H9 (cell line): ENCODE measurements around the gene STK10. TPM values are rescaled to one million over a fixed set of nuclear protein-coding genes. Genes with fewer than 3 reads are reported as not detected.

Source experiments
- DNase-seq: peaks from one replicate; pipeline ENCODE4 v3.0.0-alpha.2; 2017
- H2AFZ ChIP-seq: one replicate; pipeline ENCODE4 v1.6.1; 2013; ENCODE audit warnings: mild to moderate bottlenecking, low read length, control low read depth, moderate library complexity
- H2AK5ac ChIP-seq: 2 replicates; pipeline ENCODE4 v1.6.1; 2013; ENCODE audit warnings: low read length, control low read depth, mixed read lengths; ENCODE audit not compliant: insufficient read length
- H2BK120ac ChIP-seq: one replicate; pipeline ENCODE4 v1.6.1; 2013; ENCODE audit warnings: low read depth, mild to moderate bottlenecking, low read length, control low read depth, inconsistent platforms; ENCODE audit not compliant: poor library complexity, severe bottlenecking
- H2BK12ac ChIP-seq: 2 replicates; pipeline ENCODE4 v1.6.1; 2013; ENCODE audit warnings: low read length, control low read depth, mixed read lengths, low read depth; ENCODE audit not compliant: insufficient read length
- H2BK15ac ChIP-seq: 2 replicates; pipeline ENCODE4 v1.6.1; 2013; ENCODE audit warnings: low read depth, low read length, control low read depth
- H2BK20ac ChIP-seq: one replicate; pipeline ENCODE4 v1.6.1; 2013; ENCODE audit warnings: low read depth, mild to moderate bottlenecking, low read length, control low read depth, inconsistent platforms; ENCODE audit not compliant: poor library complexity, severe bottlenecking
- H2BK5ac ChIP-seq: 2 replicates; pipeline ENCODE4 v1.6.1; 2013; ENCODE audit warnings: low read length, control low read depth, mixed read lengths; ENCODE audit not compliant: insufficient read length
- H3K14ac ChIP-seq: 2 replicates; pipeline ENCODE4 v1.6.1; 2013; ENCODE audit warnings: low read length, control low read depth; ENCODE audit not compliant: insufficient read depth
- H3K18ac ChIP-seq: 2 replicates; pipeline ENCODE4 v1.6.1; 2013; ENCODE audit warnings: low read depth, mild to moderate bottlenecking, mixed read lengths, low read length, control low read depth; ENCODE audit not compliant: insufficient read length
- H3K23ac ChIP-seq: 2 replicates; pipeline ENCODE4 v1.6.1; 2013; ENCODE audit warnings: low read length, control low read depth, mixed read lengths, low read depth; ENCODE audit not compliant: insufficient read length
- H3K23me2 ChIP-seq: 2 replicates; pipeline ENCODE4 v1.6.1; 2013; ENCODE audit warnings: low read depth, mild to moderate bottlenecking, mixed read lengths, low read length, control low read depth; ENCODE audit not compliant: insufficient read length, poor library complexity, severe bottlenecking
- H3K27ac ChIP-seq: 2 replicates; pipeline ENCODE4 v1.5.1; 2013; ENCODE audit warnings: low read length, control low read depth, mixed read lengths, low read depth; ENCODE audit not compliant: insufficient read length
- H3K27me3 ChIP-seq: 2 replicates; pipeline ENCODE4 v1.6.1; 2013; ENCODE audit warnings: low read length, control low read depth, inconsistent platforms; ENCODE audit not compliant: insufficient read depth
- H3K4ac ChIP-seq: 2 replicates; pipeline ENCODE4 v1.6.1; 2013; ENCODE audit warnings: low read depth, mild to moderate bottlenecking, control low read depth, inconsistent platforms, low read length, moderate library complexity
- H3K4me1 ChIP-seq: 2 replicates; pipeline ENCODE4 v1.6.1; 2013; ENCODE audit warnings: low read length, control low read depth, inconsistent platforms; ENCODE audit not compliant: insufficient read depth
- H3K4me2 ChIP-seq: 2 replicates; pipeline ENCODE4 v1.6.1; 2013; ENCODE audit warnings: low read length, control low read depth, mixed read lengths; ENCODE audit not compliant: insufficient read length, insufficient read depth
- H3K56ac ChIP-seq: 2 replicates; pipeline ENCODE4 v1.6.1; 2013; ENCODE audit warnings: low read depth, mild to moderate bottlenecking, mixed read lengths, low read length, control low read depth; ENCODE audit not compliant: insufficient read length
- H3K79me1 ChIP-seq: 2 replicates; pipeline ENCODE4 v1.6.1; 2013; ENCODE audit warnings: low read depth, mild to moderate bottlenecking, moderate library complexity, low read length, control low read depth, inconsistent platforms; ENCODE audit not compliant: insufficient read depth, poor library complexity, severe bottlenecking
- H3K79me2 ChIP-seq: 2 replicates; pipeline ENCODE4 v1.6.1; 2013; ENCODE audit warnings: low read length, control low read depth, inconsistent platforms; ENCODE audit not compliant: insufficient read depth
- H3K9ac ChIP-seq: 2 replicates; pipeline ENCODE4 v1.6.1; 2013; ENCODE audit warnings: low read length, control low read depth, mixed read lengths; ENCODE audit not compliant: insufficient read length; ENCODE audit errors: extremely low read depth
- H3K9me3 ChIP-seq: one replicate; pipeline ENCODE4 v1.6.1; 2013; ENCODE audit warnings: low read depth, low read length, inconsistent platforms; ENCODE audit not compliant: control insufficient read depth
- H3T11ph ChIP-seq: one replicate; pipeline ENCODE4 v1.6.1; 2013; ENCODE audit warnings: mild to moderate bottlenecking, low read length, control low read depth, inconsistent platforms
- H4K20me1 ChIP-seq: one replicate; pipeline ENCODE4 v1.6.1; 2013; ENCODE audit not compliant: control insufficient read depth, insufficient read length, insufficient read depth
- H4K5ac ChIP-seq: 2 replicates; pipeline ENCODE4 v1.6.1; 2013; ENCODE audit warnings: low read depth, mild to moderate bottlenecking, mixed read lengths, low read length, control low read depth; ENCODE audit not compliant: insufficient read length
- H4K8ac ChIP-seq: replicated peaks from 2 replicates; pipeline ENCODE4 v1.6.1; 2013; ENCODE audit warnings: low read length, control low read depth, mixed read lengths, low read depth; ENCODE audit not compliant: insufficient read length
- H4K91ac ChIP-seq: 2 replicates; pipeline ENCODE4 v1.6.1; 2013; ENCODE audit warnings: low read depth, mild to moderate bottlenecking, moderate library complexity, mixed read lengths, low read length, control low read depth; ENCODE audit not compliant: insufficient read length
- H3K27ac Mint-ChIP-seq, 3 experiments: 2 replicates in 2 of 3; 3 replicates in 1 of 3; pipeline ENCODE4 v1.8.0; 2020 to 2021; ENCODE audit warnings: mixed read lengths in 3 of 3, mild to moderate bottlenecking in 1 of 3, moderate library complexity in 1 of 3
- H3K27me3 Mint-ChIP-seq: 2 replicates; pipeline ENCODE4 v1.8.0; 2021; ENCODE audit warnings: low read depth, mild to moderate bottlenecking, moderate library complexity, mixed read lengths
- H3K36me3 Mint-ChIP-seq, 3 experiments: 2 replicates in 2 of 3; 3 replicates in 1 of 3; pipeline ENCODE4 v1.8.0; 2020 to 2021; ENCODE audit warnings: low read depth in 3 of 3, mixed read lengths in 3 of 3; ENCODE audit not compliant: insufficient read depth in 1 of 3
- H3K4me1 Mint-ChIP-seq, 2 experiments: 2 replicates each; pipeline ENCODE4 v1.8.0; 2020; ENCODE audit warnings: mixed read lengths in 2 of 2
- H3K4me3 Mint-ChIP-seq, 2 experiments: 2 replicates in 1 of 2; 3 replicates in 1 of 2; pipeline ENCODE4 v1.8.0; 2020 to 2021; ENCODE audit warnings: mild to moderate bottlenecking in 2 of 2, mixed read lengths in 2 of 2, moderate library complexity in 1 of 2
- H3K9me3 Mint-ChIP-seq, 2 experiments: 2 replicates in 1 of 2; 3 replicates in 1 of 2; pipeline ENCODE4 v1.8.0; 2020; ENCODE audit warnings: mild to moderate bottlenecking in 2 of 2, mixed read lengths in 2 of 2, moderate library complexity in 1 of 2
- WGBS: extraction: QIAGEN DNeasy Blood & Tissue Kit; methylation state at CpG from one replicate; pipeline ENCODE4 v1.1.7; 2013; ENCODE audit warnings: missing lambda C conversion rate, low lambda C conversion rate, mixed read lengths; ENCODE audit not compliant: insufficient read length; ENCODE audit errors: extremely low coverage; 5-methylcytosine and 5-hydroxymethylcytosine counted together
- total RNA-seq: library from RNA; stranded (reverse); gene quantifications from 2 replicates; pipeline ENCODE4 v1.2.1, GENCODE V29; 2021
- TF ChIP-seq, protein P1 (sequence below): fragments of 200-600 bp; sonication (generic); conservative IDR thresholded peaks from 3 replicates; pipeline ENCODE4 v1.8.0; 2021; ENCODE audit warnings: antibody characterized with exemption, mild to moderate bottlenecking

STK10 gene
- total RNA-seq, 1 experiment from 2014 or later: 14.6 TPM

GRCh38 chr5:172185096-172185461, 2.9 kb downstream of the STK10 start:
- Mint-ChIP-seq H3K9me3 (no peaks in the 10 kb centered on the region), H3K4me3 (no peak overlapping the region; a peak in 1 of 5 replicates), H3K36me3 (peaks cover 3 to 4% (median 3%) of the 10 kb centered on the region in 3 experiments; a peak in 3 of 7 replicates), H3K27me3 (peaks cover 10% of the 10 kb centered on the region), H3K27ac (peak overlapping the region in 1 of 3 experiments; percentile 30; a peak in 2 of 7 replicates), H3K4me1 (peaks cover 25 to 28% of the 10 kb centered on the region in 2 experiments)
- H2BK15ac ChIP-seq: no peak overlapping the region
- peaks cover 4% of the 10 kb centered on the region; the same call in 1 of the 2 replicates for H3K4me1 ChIP-seq
- no peak overlapping the region for H2BK120ac ChIP-seq
- H3K23ac ChIP-seq: no peak overlapping the region
- H3K27me3 ChIP-seq: no peaks in the 10 kb centered on the region; the same call in 1 of the 2 replicates
- no peak overlapping the region for H2AK5ac ChIP-seq
- H3K4me2 ChIP-seq: no peak overlapping the region
- no peak overlapping the region for H4K91ac ChIP-seq
- H3K18ac ChIP-seq: no peak overlapping the region
- no peak overlapping the region for H4K5ac ChIP-seq
- no CpG with 5 or more reads among the region's 10 CpGs for WGBS
- H2BK5ac ChIP-seq: no peak overlapping the region
- no peaks in the 10 kb centered on the region for H3K79me1 ChIP-seq
- H3K23me2 ChIP-seq: peaks cover 18% of the 10 kb centered on the region
- H2AFZ ChIP-seq: no peak overlapping the region
- H3K14ac ChIP-seq: no peak overlapping the region
- TF ChIP-seq, protein P1, sequence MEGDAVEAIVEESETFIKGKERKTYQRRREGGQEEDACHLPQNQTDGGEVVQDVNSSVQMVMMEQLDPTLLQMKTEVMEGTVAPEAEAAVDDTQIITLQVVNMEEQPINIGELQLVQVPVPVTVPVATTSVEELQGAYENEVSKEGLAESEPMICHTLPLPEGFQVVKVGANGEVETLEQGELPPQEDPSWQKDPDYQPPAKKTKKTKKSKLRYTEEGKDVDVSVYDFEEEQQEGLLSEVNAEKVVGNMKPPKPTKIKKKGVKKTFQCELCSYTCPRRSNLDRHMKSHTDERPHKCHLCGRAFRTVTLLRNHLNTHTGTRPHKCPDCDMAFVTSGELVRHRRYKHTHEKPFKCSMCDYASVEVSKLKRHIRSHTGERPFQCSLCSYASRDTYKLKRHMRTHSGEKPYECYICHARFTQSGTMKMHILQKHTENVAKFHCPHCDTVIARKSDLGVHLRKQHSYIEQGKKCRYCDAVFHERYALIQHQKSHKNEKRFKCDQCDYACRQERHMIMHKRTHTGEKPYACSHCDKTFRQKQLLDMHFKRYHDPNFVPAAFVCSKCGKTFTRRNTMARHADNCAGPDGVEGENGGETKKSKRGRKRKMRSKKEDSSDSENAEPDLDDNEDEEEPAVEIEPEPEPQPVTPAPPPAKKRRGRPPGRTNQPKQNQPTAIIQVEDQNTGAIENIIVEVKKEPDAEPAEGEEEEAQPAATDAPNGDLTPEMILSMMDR: no peak
- no peak overlapping the region for H2BK12ac ChIP-seq
- H3K79me2 ChIP-seq: peaks cover 4% of the 10 kb centered on the region; the same call in 1 of the 2 replicates
- no peak overlapping the region for H3K9ac ChIP-seq
- H2BK20ac ChIP-seq: no peak overlapping the region
- no peak overlapping the region for H3T11ph ChIP-seq
- no peak overlapping the region for H3K4ac ChIP-seq
- DNase-seq: no peak
- no peak overlapping the region for H3K56ac ChIP-seq
- H4K8ac ChIP-seq: no peak overlapping the region
- no peak overlapping the region for H3K27ac ChIP-seq
- no peaks in the 10 kb centered on the region for H3K9me3 ChIP-seq
- no peaks in the 10 kb centered on the region for H4K20me1 ChIP-seq
